IMR-90 (cell line): ENCODE results near the gene INTS14. TPM values are rescaled to one million over a fixed set of nuclear protein-coding genes. Genes with fewer than 3 reads are reported as not detected.
A peak's percentile ranks its signal among the peaks of the same experiment; 100 is the strongest.

ENCODE experiments used
- ATAC-seq: fragments of 200-7000 bp; cut with Tn5 transposase; 2 replicates; pipeline ENCODE4 v1.9.1; 2020; ENCODE audit warnings: low read depth, mild to moderate bottlenecking, moderate library complexity
- BruUV-seq: library from RNA; stranded (reverse); fragments of 400-500 nt; replicated peaks from 2 replicates; lab custom pipeline; 2021; lab: Mats Ljungman, UMichigan
- CTCF ChIA-PET: fragments of 300-600 bp; formaldehyde crosslinking; extraction: SDS; loops from one replicate; lab custom pipeline; 2021; ENCODE audit warnings: antibody characterized with exemption; lab: Yijun Ruan, JAX
- POLR2A ChIA-PET: fragments of 300-600 bp; sonication (Branson Sonifier 250); formaldehyde crosslinking; loops from one replicate; lab custom pipeline; 2022; ENCODE audit warnings: antibody characterized with exemption; ENCODE audit not compliant: unreplicated experiment; lab: Charles Lee
- DNase-seq: peaks from one replicate; pipeline ENCODE4 v3.0.0; 2013
- H2AFZ ChIP-seq: replicated peaks from 2 replicates; pipeline ENCODE3; 2013; ENCODE audit warnings: low read length, mild to moderate bottlenecking; ENCODE audit not compliant: poor library complexity
- H2AK5ac ChIP-seq: 2 replicates; pipeline ENCODE4 v1.6.1; 2013; ENCODE audit warnings: low read depth, low read length, inconsistent platforms
- H2AK9ac ChIP-seq: replicated peaks from 2 replicates; pipeline ENCODE3; 2013; ENCODE audit warnings: mild to moderate bottlenecking, low read depth, low read length, moderate library complexity; ENCODE audit not compliant: poor library complexity
- H2BK120ac ChIP-seq: 2 replicates; pipeline ENCODE4 v1.6.1; 2013; ENCODE audit warnings: low read depth, low read length, inconsistent platforms
- H2BK15ac ChIP-seq: 3 replicates; pipeline ENCODE4 v1.6.1; 2013; ENCODE audit warnings: low read depth, low read length, inconsistent platforms
- H2BK20ac ChIP-seq: 2 replicates; pipeline ENCODE4 v1.6.1; 2013; ENCODE audit warnings: low read depth, mild to moderate bottlenecking, inconsistent platforms, low read length, moderate library complexity
- H2BK5ac ChIP-seq: 2 replicates; pipeline ENCODE4 v1.6.1; 2013; ENCODE audit warnings: mild to moderate bottlenecking, low read depth, low read length, inconsistent platforms; ENCODE audit not compliant: poor library complexity, severe bottlenecking
- H3K14ac ChIP-seq: replicated peaks from 2 replicates; pipeline ENCODE4 v1.6.1; 2013; ENCODE audit warnings: low read depth, low read length, inconsistent platforms
- H3K18ac ChIP-seq: 2 replicates; pipeline ENCODE4 v1.6.1; 2013; ENCODE audit warnings: low read depth, low read length, control low read depth
- H3K23ac ChIP-seq: 2 replicates; pipeline ENCODE4 v1.6.1; 2013; ENCODE audit warnings: low read depth, low read length, inconsistent platforms
- H3K27ac ChIP-seq: 2 replicates; pipeline ENCODE4 v1.5.1; 2013; ENCODE audit warnings: mild to moderate bottlenecking, control low read depth, low read length; ENCODE audit not compliant: insufficient read depth
- H3K27me3 ChIP-seq: 2 replicates; pipeline ENCODE4 v1.6.1; 2013; ENCODE audit warnings: low read length; ENCODE audit not compliant: control insufficient read depth, insufficient read depth
- H3K36me3 ChIP-seq: 2 replicates; pipeline ENCODE4 v1.6.1; 2013; ENCODE audit warnings: low read length, mixed read lengths; ENCODE audit not compliant: control insufficient read depth, insufficient read depth
- H3K4ac ChIP-seq: 2 replicates; pipeline ENCODE4 v1.6.1; 2013; ENCODE audit warnings: low read depth, low read length, inconsistent platforms
- H3K4me1 ChIP-seq: 2 replicates; pipeline ENCODE4 v1.6.1; 2013; ENCODE audit warnings: low read length, mixed read lengths; ENCODE audit not compliant: control insufficient read depth, insufficient read depth
- H3K4me2 ChIP-seq: 2 replicates; pipeline ENCODE4 v1.6.1; 2013; ENCODE audit warnings: low read depth, mild to moderate bottlenecking, control low read depth, low read length, moderate library complexity
- H3K4me3 ChIP-seq: 2 replicates; pipeline ENCODE4 v1.5.1; 2013; ENCODE audit warnings: low read depth, mild to moderate bottlenecking, control low read depth, low read length, moderate library complexity; ENCODE audit not compliant: insufficient read depth
- H3K56ac ChIP-seq: 2 replicates; pipeline ENCODE4 v1.6.1; 2013; ENCODE audit warnings: low read length, inconsistent platforms; ENCODE audit not compliant: insufficient read depth; ENCODE audit errors: extremely low read depth
- H3K79me1 ChIP-seq, 2 experiments: 2 replicates each; pipeline ENCODE4 v1.6.1; 2013; ENCODE audit warnings: low read length in 2 of 2, inconsistent platforms in 1 of 2, low read depth in 1 of 2
- H3K9ac ChIP-seq: 2 replicates; pipeline ENCODE4 v1.6.1; 2013; ENCODE audit warnings: low read depth, low read length, control low read depth
- H3K9me1 ChIP-seq: 2 replicates; pipeline ENCODE4 v1.6.1; 2013; ENCODE audit warnings: low read length, inconsistent platforms; ENCODE audit not compliant: insufficient read depth
- H3K9me3 ChIP-seq: 2 replicates; pipeline ENCODE4 v1.6.1; 2013; ENCODE audit warnings: low read length; ENCODE audit not compliant: control insufficient read depth, insufficient read depth
- H4K20me1 ChIP-seq: 2 replicates; pipeline ENCODE4 v1.6.1; 2013; ENCODE audit warnings: low read length, inconsistent platforms; ENCODE audit not compliant: insufficient read depth
- H4K5ac ChIP-seq: 2 replicates; pipeline ENCODE4 v1.6.1; 2013; ENCODE audit warnings: mild to moderate bottlenecking, low read depth, low read length, control low read depth
- H4K8ac ChIP-seq, 2 experiments: 2 replicates each; pipeline ENCODE4 v1.6.1; 2013; ENCODE audit warnings: low read depth in 2 of 2, low read length in 2 of 2, control low read depth in 1 of 2, inconsistent platforms in 1 of 2
- H4K91ac ChIP-seq: 2 replicates; pipeline ENCODE4 v1.6.1; 2013; ENCODE audit warnings: low read depth, low read length, inconsistent platforms; ENCODE audit not compliant: insufficient read depth
- BHLHE40 ChIP-seq: fragments of 150-350 bp; IDR thresholded peaks from 2 replicates; pipeline ENCODE4 v1.6.1; 2016; ENCODE audit warnings: mild to moderate bottlenecking, low read depth, low read length
- CEBPB ChIP-seq: IDR thresholded peaks from 2 replicates; pipeline ENCODE4 v1.6.1; 2012; ENCODE audit warnings: low read depth, low read length, improper control_type of control experiment
- ELK1 ChIP-seq: fragments of 150-350 bp; IDR thresholded peaks from 2 replicates; pipeline ENCODE4 v1.6.1; 2016; ENCODE audit warnings: low read depth, mild to moderate bottlenecking, low read length, moderate library complexity, borderline replicate concordance
- FOS ChIP-seq: fragments of 150-350 bp; IDR thresholded peaks from 2 replicates; pipeline ENCODE4 v1.6.1; 2016; ENCODE audit warnings: low read depth, low read length
- MAFK ChIP-seq: IDR thresholded peaks from 2 replicates; pipeline ENCODE4 v1.6.1; 2012; ENCODE audit warnings: low read depth, low read length, improper control_type of control experiment
- MAZ ChIP-seq: IDR thresholded peaks from 2 replicates; pipeline ENCODE4 v1.6.1; 2012; ENCODE audit warnings: low read depth, mild to moderate bottlenecking, low read length, improper control_type of control experiment, moderate library complexity, borderline replicate concordance
- RAD21 ChIP-seq: IDR thresholded peaks from 2 replicates; pipeline ENCODE4 v1.6.1; 2012; ENCODE audit warnings: low read length, improper control_type of control experiment
- RCOR1 ChIP-seq: IDR thresholded peaks from 2 replicates; pipeline ENCODE4 v1.6.1; 2012; ENCODE audit warnings: mild to moderate bottlenecking, low read length, improper control_type of control experiment; ENCODE audit not compliant: insufficient replicate concordance
- RFX5 ChIP-seq: IDR thresholded peaks from 2 replicates; pipeline ENCODE4 v1.8.0; 2012; ENCODE audit warnings: low read depth, mild to moderate bottlenecking, low read length, moderate library complexity
- USF2 ChIP-seq: fragments of 150-350 bp; IDR thresholded peaks from 2 replicates; pipeline ENCODE4 v1.6.1; 2017; ENCODE audit warnings: mild to moderate bottlenecking, antibody characterized with exemption, low read length, low read depth
- WGBS, 2 experiments: methylation state at CpG; one replicate each; pipeline versions ENCODE4 v1.1.5 to v1.1.7; 2013; ENCODE audit warnings: missing lambda C conversion rate in 2 of 2; ENCODE audit not compliant: insufficient read length in 1 of 2; ENCODE audit errors: extremely low coverage in 2 of 2; 5-methylcytosine and 5-hydroxymethylcytosine counted together
- dilution Hi-C: fragments of 300-500 bp; cut with HindIII; formaldehyde crosslinking; loops from one replicate; pipeline ENCODE4 v1.14.3; 2018; ENCODE audit warnings: low sequenced_read_pairs; ENCODE audit not compliant: unreplicated experiment
- in situ Hi-C: fragments of 300-500 bp; cut with MboI; formaldehyde crosslinking; loops from 3 replicates; pipeline ENCODE4 v1.14.3; 2019; ENCODE audit warnings: low sequenced_read_pairs, inconsistent platforms, mixed read lengths
- intact Hi-C: fragments of 100-400 bp; cut with micrococcal nuclease; formaldehyde crosslinking; loops from 2 replicates; pipeline ENCODE4 v1.10.0; 2022
- polyA plus RNA-seq, 3 experiments: library from polyadenylated mRNA; depleted of rRNA; stranded (reverse); fragments of >200 nt; gene quantifications; 2 replicates each; pipeline ENCODE4 v1.2.3, GENCODE V29; 2012; ENCODE audit warnings: low replicate concordance in 1 of 3
- total RNA-seq: library from RNA; depleted of rRNA; stranded (reverse); fragments of >200 nt; gene quantifications from 2 replicates; pipeline ENCODE4 v1.2.3, GENCODE V29; 2012

INTS14 gene
- total and polyA plus RNA-seq, 2 of the 4 experiments (the other 2 are of a cell fraction), result 22.9 to 39.5 TPM

DNA sequence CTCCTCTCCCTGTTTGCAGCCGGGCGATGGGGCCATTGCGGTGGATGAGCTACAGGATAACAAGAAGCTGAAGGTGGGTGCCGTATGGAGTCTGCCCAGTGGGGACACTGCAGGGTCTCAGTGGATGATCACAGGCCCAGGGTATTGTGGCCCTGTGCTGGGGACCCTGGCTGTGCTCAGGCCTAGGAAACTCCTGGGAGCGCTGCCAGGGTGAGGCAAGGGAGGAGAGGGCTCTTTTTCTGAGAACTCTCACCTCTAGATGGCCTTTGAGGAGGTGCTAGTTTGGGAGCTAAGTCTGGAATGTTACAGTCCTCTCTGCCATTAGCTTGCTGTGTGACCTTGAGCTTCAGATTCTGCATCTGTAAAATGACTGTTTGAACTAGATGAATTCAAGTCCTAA, 27.2 kb upstream of the INTS14 start:
- Histone ChIP-seq H3K14ac (no peak overlapping the region), H3K18ac (no peak overlapping the region), H4K20me1 (0 out of 2 replicates have a peak, but pooled peaks cover 3% of the 10 kb centered on the region), H3K9ac (no peak overlapping the region), H4K5ac (no peak overlapping the region), H3K27me3 (no peaks in the 10 kb centered on the region), H3K4me1 (peaks cover 7% of the 10 kb centered on the region; the same call in 1 of the 2 replicates), H4K8ac (no peak overlapping the region; a peak in 1 of 4 replicates), H3K23ac (no peak overlapping the region), H3K9me3 (no peaks in the 10 kb centered on the region), H3K4ac (no peak overlapping the region), H2AK9ac (no peak overlapping the region), H3K56ac (no peak overlapping the region), H3K9me1 (peaks cover 3% of the 10 kb centered on the region; the same call in 1 of the 2 replicates), H3K4me3 (no peak overlapping the region), H3K79me1 (0 out of 4 replicates have a peak, but pooled peaks cover 0 to 3% of the 10 kb centered on the region in 2 experiments), H3K27ac (no peak overlapping the region), H2BK5ac (no peak overlapping the region), H3K4me2 (no peak overlapping the region), H4K91ac (no peak overlapping the region), H2BK15ac (no peak overlapping the region), H2BK20ac (no peak overlapping the region), H2BK120ac (no peak overlapping the region), H2AFZ (peak overlapping the region; percentile 9), H2AK5ac (no peak overlapping the region), H3K36me3 (no peaks in the 10 kb centered on the region)
- BruUV-seq, result no TSS peak
- CTCF ChIA-PET, result interaction anchor here (0.5 to 1.1 kb wide), 7 partner anchors 9 to 841 kb away, joined by 3 to 6 read pairs (median 4); partner anchors contain the start of gene RAB11A
- no peak for DNase-seq
- dilution Hi-C loops, result no loop called here
- in situ Hi-C loops, result no loop called here
- POLR2A ChIA-PET, result no interaction called here
- no peak for TF ChIP-seq CEBPB
- TF ChIP-seq RAD21, result no peak
- no peak for TF ChIP-seq BHLHE40
- no peak for TF ChIP-seq MAZ
- TF ChIP-seq FOS, result no peak
- no peak for TF ChIP-seq MAFK
- TF ChIP-seq USF2, result no peak
- TF ChIP-seq RCOR1, result no peak
- TF ChIP-seq RFX5, result no peak
- TF ChIP-seq ELK1, result no peak
- WGBS, 2 experiments, result 96% methylated on average over 4 of the region's 5 CpGs; no CpG with 5 or more reads in 1 of the 2 experiments
- ATAC-seq, result no peak; the same call in 1 of the 2 replicates
- intact Hi-C loops, result loop anchor here (1.0 to 10.0 kb wide), 3 partner anchors 219 to 647 kb away; partner anchors contain the start of gene RAB11A
